GM19025 (cell line): ENCODE results near the gene RPL22.

ENCODE experiments used
- ATAC-seq: cut with Tn5 transposase; IDR thresholded peaks from one replicate; pipeline ENCODE4 v1.9.1; 2021; ENCODE audit warnings: mild to moderate bottlenecking, low read depth, moderate library complexity; ENCODE audit not compliant: unreplicated experiment

The RPL22 gene

GRCh38 chr1:6140413-6140812 lies 59.0 kb downstream of the RPL22 start:
- ATAC-seq, result no peak

GRCh38 chr1:6137758-6138157 lies 61.6 kb downstream of the RPL22 start:
- no peak for ATAC-seq

DNA sequence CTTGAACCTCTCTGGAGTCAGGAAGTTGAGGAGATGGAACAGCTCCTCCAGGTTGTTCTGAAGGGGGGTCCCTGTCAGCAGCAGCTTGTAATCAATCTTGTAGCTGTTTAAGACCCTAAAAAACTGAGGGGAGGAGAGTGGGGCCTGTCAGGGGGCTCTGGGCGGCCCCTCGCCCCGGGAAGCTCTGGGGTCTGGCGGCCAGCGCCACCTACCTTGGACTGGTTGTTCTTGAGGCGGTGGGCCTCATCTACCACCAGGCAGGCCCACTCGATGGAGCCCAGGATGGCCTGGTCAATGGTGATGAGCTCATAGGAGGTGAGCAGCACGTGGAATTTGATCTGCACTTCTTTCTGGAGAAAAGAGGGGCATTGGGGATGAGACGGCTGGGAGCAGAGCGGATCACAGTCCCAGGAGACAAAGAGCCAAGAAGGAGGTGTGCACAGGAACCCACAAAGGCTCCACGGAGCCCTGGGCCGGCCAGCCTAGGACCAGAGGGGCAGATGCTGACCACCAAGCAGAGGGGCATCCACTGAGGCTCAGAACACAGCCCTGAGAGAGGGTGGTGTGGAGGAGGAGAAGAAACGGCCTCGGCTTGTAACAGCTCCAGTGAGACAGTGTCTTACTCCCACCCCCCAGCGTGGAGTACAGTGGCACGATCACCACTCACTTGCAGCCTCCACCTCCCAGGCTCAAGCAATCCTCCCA lies 62.7 kb downstream of the RPL22 start:
- ATAC-seq, result no peak
